OCI-LY1 (cell line): ENCODE data around the gene TPCN1.

Experiments
- H2AFZ ChIP-seq: fragments of 200-600 bp; sonication (generic), shearing (Covaris generic); 2 replicates; pipeline ENCODE4 v1.6.0; 2014; ENCODE audit warnings: antibody characterized with exemption, mild to moderate bottlenecking, low read length
- H3F3A ChIP-seq: fragments of 200-600 bp; sonication (generic), shearing (Covaris generic); 2 replicates; pipeline ENCODE4 v1.6.0; 2014; ENCODE audit warnings: mild to moderate bottlenecking, antibody characterized with exemption, low read length, moderate library complexity; ENCODE audit not compliant: insufficient read depth
- H3K27ac ChIP-seq: fragments of 200-600 bp; sonication (generic); 2 replicates; pipeline ENCODE4 v1.5.1; 2014; ENCODE audit warnings: low read length, mixed run types, mild to moderate bottlenecking, low read depth; ENCODE audit not compliant: poor library complexity, severe bottlenecking
- H3K27me3 ChIP-seq: fragments of 200-600 bp; sonication (generic); 2 replicates; pipeline ENCODE4 v1.6.0; 2014; ENCODE audit warnings: antibody characterized with exemption, mild to moderate bottlenecking, low read length, moderate library complexity; ENCODE audit not compliant: insufficient read depth
- H3K36me3 ChIP-seq: fragments of 200-600 bp; sonication (generic); 2 replicates; pipeline ENCODE4 v1.6.1; 2014; ENCODE audit warnings: mild to moderate bottlenecking, antibody characterized with exemption, low read length, moderate library complexity, mixed read lengths; ENCODE audit not compliant: insufficient read depth
- H3K4me1 ChIP-seq: fragments of 200-600 bp; sonication (generic); 2 replicates; pipeline ENCODE4 v1.5.1; 2014; ENCODE audit warnings: mild to moderate bottlenecking, low read length, moderate library complexity; ENCODE audit not compliant: insufficient read depth, severe bottlenecking
- H3K4me2 ChIP-seq: fragments of 200-600 bp; sonication (generic), shearing (Covaris generic); 2 replicates; pipeline ENCODE4 v1.6.1; 2014; ENCODE audit warnings: low read length
- H3K4me3 ChIP-seq: fragments of 200-600 bp; sonication (generic); 2 replicates; pipeline ENCODE4 v1.5.1; 2014; ENCODE audit warnings: low read length, low read depth, mild to moderate bottlenecking, mixed read lengths; ENCODE audit not compliant: poor library complexity, severe bottlenecking
- H3K79me2 ChIP-seq: fragments of 200-600 bp; shearing (Covaris generic); 2 replicates; pipeline ENCODE4 v1.6.1; 2016; ENCODE audit warnings: mixed run types, low read length, mixed read lengths; ENCODE audit not compliant: insufficient read depth
- H3K9ac ChIP-seq: fragments of 200-600 bp; sonication (generic), shearing (Covaris generic); 2 replicates; pipeline ENCODE4 v1.6.1; 2014; ENCODE audit warnings: mild to moderate bottlenecking, low read length, mixed read lengths
- H3K9me2 ChIP-seq: fragments of 200-600 bp; sonication (generic), shearing (Covaris generic); 2 replicates; pipeline ENCODE4 v1.6.1; 2014; ENCODE audit warnings: low read depth, mild to moderate bottlenecking, low read length, mixed read lengths
- H3K9me3 ChIP-seq: fragments of 200-600 bp; shearing (Covaris generic); 2 replicates; pipeline ENCODE4 v1.6.1; 2014; ENCODE audit warnings: low read length, mixed read lengths
- H4K20me1 ChIP-seq: fragments of 200-600 bp; sonication (generic), shearing (Covaris generic); 2 replicates; pipeline ENCODE4 v1.6.0; 2016; ENCODE audit warnings: mild to moderate bottlenecking, low read length; ENCODE audit not compliant: insufficient read depth
- CTCF ChIP-seq: fragments of 200-600 bp; sonication (generic), shearing (Covaris generic); IDR thresholded peaks from 2 replicates; pipeline ENCODE4 v1.5.1; 2017; ENCODE audit warnings: mild to moderate bottlenecking, antibody characterized with exemption, low read length, moderate library complexity, mixed read lengths
- EZH2 ChIP-seq: fragments of 200-600 bp; sonication (generic), shearing (Covaris generic); IDR thresholded peaks from 2 replicates; pipeline ENCODE4 v1.8.0; 2017; ENCODE audit warnings: borderline replicate concordance, mixed run types, mild to moderate bottlenecking, antibody characterized with exemption, low read length, moderate library complexity, mixed read lengths

The TPCN1 gene

GRCh38 chr12:113347107-113347506 is 125.8 kb downstream of the TPCN1 start:
- Histone ChIP-seq H3K4me2 (no peak overlapping the region), H3K27ac (no peak overlapping the region)

GRCh38 chr12:113347892-113348291 is 126.6 kb downstream of the TPCN1 start:
- Histone ChIP-seq H3K4me2 (no peak overlapping the region), H3K9ac (no peak overlapping the region), H4K20me1 (no peaks in the 10 kb centered on the region), H3K36me3 (no peaks in the 10 kb centered on the region), H3K27ac (no peak overlapping the region), H3K4me3 (no peak overlapping the region), H3F3A (no peaks in the 10 kb centered on the region), H3K4me1 (no peaks in the 10 kb centered on the region), H3K9me2 (no peaks in the 10 kb centered on the region), H2AFZ (no peak overlapping the region), H3K27me3 (no peaks in the 10 kb centered on the region), H3K9me3 (no peaks in the 10 kb centered on the region), H3K79me2 (no peaks in the 10 kb centered on the region)
- no peak for TF ChIP-seq CTCF
- TF ChIP-seq EZH2: no peak

More at GRCh38 chr12:113347107-113347506, 125.8 kb downstream of the TPCN1 start:
- Histone ChIP-seq H3K27me3 (no peaks in the 10 kb centered on the region), H3K4me3 (no peak overlapping the region), H3K9ac (no peak overlapping the region), H3F3A (no peaks in the 10 kb centered on the region), H3K36me3 (no peaks in the 10 kb centered on the region), H3K9me3 (no peaks in the 10 kb centered on the region), H3K9me2 (no peaks in the 10 kb centered on the region), H2AFZ (no peak overlapping the region), H3K4me1 (no peaks in the 10 kb centered on the region), H3K79me2 (no peaks in the 10 kb centered on the region), H4K20me1 (no peaks in the 10 kb centered on the region)
- TF ChIP-seq CTCF (no peak), EZH2 (no peak)
